Measurements from ENCODE around the gene AS3MT. TPM values are rescaled to one million over a fixed set of nuclear protein-coding genes. Genes with fewer than 3 reads are reported as not detected.

Gene AS3MT
- total RNA-seq, 1 donor = 5.2 TPM

- no peak for TF ChIP-seq CTCF (IDR thresholded peaks at IDR 0.05; ENCODE audit: insufficient read depth, low read depth, low read length)
- no peak for DNase-seq (ENCODE audit: low read depth)
- no peak overlapping the region for H3K4me3 ChIP-seq (ENCODE audit: low read depth, low read length)
Measured at GRCh38 chr10:102888048-102888447, 18.8 kb downstream of the AS3MT start.

- H3K4me3 ChIP-seq (ENCODE audit: low read depth, low read length) = no peak overlapping the region
Measured at GRCh38 chr10:102894466-102895213, 25.4 kb downstream of the AS3MT start.

GRCh38 chr10:102900006-102900405, 30.7 kb downstream of the AS3MT start:
- DNase-seq (ENCODE audit: low read depth) = no peak
- H3K4me3 ChIP-seq (ENCODE audit: low read depth, low read length) = no peak overlapping the region
- TF ChIP-seq CTCF (IDR thresholded peaks at IDR 0.05; ENCODE audit: insufficient read depth, low read depth, low read length) = no peak

More at GRCh38 chr10:102894466-102895213, 25.4 kb downstream of the AS3MT start:
- no peak for TF ChIP-seq CTCF (IDR thresholded peaks at IDR 0.05; ENCODE audit: insufficient read depth, low read depth, low read length)
- DNase-seq (ENCODE audit: low read depth) = no peak

GRCh38 chr10:102904346-102904745, 35.1 kb downstream of the AS3MT start:
- no peak overlapping the region for H3K4me3 ChIP-seq (ENCODE audit: low read depth, low read length)
- DNase-seq (ENCODE audit: low read depth) = no peak
- TF ChIP-seq CTCF (IDR thresholded peaks at IDR 0.05; ENCODE audit: insufficient read depth, low read depth, low read length) = no peak

GRCh38 chr10:102906507-102906906, 37.2 kb downstream of the AS3MT start:
- TF ChIP-seq CTCF (IDR thresholded peaks at IDR 0.05; ENCODE audit: insufficient read depth, low read depth, low read length) = no peak
- no peak for DNase-seq (ENCODE audit: low read depth)

GRCh38 chr10:102914781-102915180, 45.5 kb downstream of the AS3MT start:
- no peak for DNase-seq (ENCODE audit: low read depth)
- H3K4me3 ChIP-seq (ENCODE audit: low read depth, low read length) = no peak overlapping the region
- TF ChIP-seq CTCF (IDR thresholded peaks at IDR 0.05; ENCODE audit: insufficient read depth, low read depth, low read length) = no peak

More at GRCh38 chr10:102906507-102906906, 37.2 kb downstream of the AS3MT start:
- H3K4me3 ChIP-seq (ENCODE audit: low read depth, low read length) = no peak overlapping the region

GRCh38 chr10:102916173-102916572, 46.9 kb downstream of the AS3MT start:
- H3K4me3 ChIP-seq (ENCODE audit: low read depth, low read length) = no peak overlapping the region
- no peak for TF ChIP-seq CTCF (IDR thresholded peaks at IDR 0.05; ENCODE audit: insufficient read depth, low read depth, low read length)
- DNase-seq (ENCODE audit: low read depth) = no peak

Data from fibroblast of villous mesenchyme (primary cell).